Posterior cingulate gyrus (tissue), 11 donors: ENCODE measurements around the gene ST3GAL5.
A peak's percentile ranks its signal among the peaks of the same experiment; 100 is the strongest.

Source experiments
- DNase-seq, 10 donors: peaks; one replicate each; pipeline versions ENCODE4 v3.0.0 to v3.0.0-alpha.2; 2020 to 2021; ENCODE audit warnings: mixed read lengths in 3 of 10
- intact Hi-C: fragments of 100-400 bp; cut with DNase I; formaldehyde crosslinking; loops from one replicate; pipeline ENCODE4 v1.15.1; 2023

ST3GAL5 gene

GRCh38 chr2:85871494-85872164, 17.2 kb downstream of the ST3GAL5 start:
- no peak for DNase-seq
- intact Hi-C loops: no loop called here

- DNase-seq: no peak
- intact Hi-C loops: no loop called here
Observed at GRCh38 chr2:85868822-85869221, 20.0 kb downstream of the ST3GAL5 start.

GRCh38 chr2:85867556-85868292, 21.1 kb downstream of the ST3GAL5 start:
- DNase-seq: no peak
- intact Hi-C loops: no loop called here

- no peak for DNase-seq
- intact Hi-C loops: no loop called here
Observed at GRCh38 chr2:85867121-85867520, 21.7 kb downstream of the ST3GAL5 start.

GRCh38 chr2:85866165-85866659, 22.6 kb downstream of the ST3GAL5 start:
- intact Hi-C loops: no loop called here
- no peak for DNase-seq

- intact Hi-C loops: no loop called here
- no peak for DNase-seq
Observed at GRCh38 chr2:85865539-85866164, 23.1 kb downstream of the ST3GAL5 start.

GRCh38 chr2:85864654-85865053, 24.1 kb downstream of the ST3GAL5 start:
- intact Hi-C loops: no loop called here
- no peak for DNase-seq

GRCh38 chr2:85862426-85862825, 26.4 kb downstream of the ST3GAL5 start:
- no peak for DNase-seq
- intact Hi-C loops: no loop called here

GRCh38 chr2:85861650-85862049, 27.1 kb downstream of the ST3GAL5 start:
- intact Hi-C loops: no loop called here
- no peak for DNase-seq

- intact Hi-C loops: no loop called here
- no peak for DNase-seq
Observed at GRCh38 chr2:85861180-85861579, 27.6 kb downstream of the ST3GAL5 start.

GRCh38 chr2:85858841-85859240, 29.9 kb downstream of the ST3GAL5 start:
- intact Hi-C loops: no loop called here
- DNase-seq: no peak

GRCh38 chr2:85854897-85855296, 33.9 kb downstream of the ST3GAL5 start:
- no peak for DNase-seq
- intact Hi-C loops: no loop called here

GRCh38 chr2:85854166-85854509, 34.7 kb downstream of the ST3GAL5 start:
- DNase-seq: no peak
- intact Hi-C loops: no loop called here

- intact Hi-C loops: no loop called here
Observed at GRCh38 chr2:85853499-85854165, 35.2 kb downstream of the ST3GAL5 start.

GRCh38 chr2:85852937-85853498, 35.8 kb downstream of the ST3GAL5 start:
- peak in 2 of 10 donors; percentile 34 to 41 for DNase-seq
- intact Hi-C loops: no loop called here

More at GRCh38 chr2:85853499-85854165, 35.2 kb downstream of the ST3GAL5 start:
- DNase-seq: no peak

- DNase-seq: no peak
- intact Hi-C loops: no loop called here
Observed at GRCh38 chr2:85852152-85852840, 36.5 kb downstream of the ST3GAL5 start.

GRCh38 chr2:85851253-85852151, 37.3 kb downstream of the ST3GAL5 start:
- intact Hi-C loops: no loop called here
- peak; percentile 44 to 95 (median 68) for DNase-seq

- no peak for DNase-seq
- intact Hi-C loops: no loop called here
Observed at GRCh38 chr2:85850451-85850850, 38.3 kb downstream of the ST3GAL5 start.

GRCh38 chr2:85847051-85847588, 41.7 kb downstream of the ST3GAL5 start:
- no peak for DNase-seq
- intact Hi-C loops: no loop called here
